Osteoblast (primary cell): ENCODE data around the gene PLAAT3. TPM values are rescaled to one million over a fixed set of nuclear protein-coding genes. Genes with fewer than 3 reads are reported as not detected.
A peak's percentile ranks its signal among the peaks of the same experiment; 100 is the strongest.

Experiments
- DNase-seq: peaks from one replicate; pipeline ENCODE4 v3.0.0; 2011; ENCODE audit warnings: low spot score, mixed read lengths; ENCODE audit not compliant: insufficient read length; ENCODE audit errors: missing footprints
- H2AFZ ChIP-seq: 2 replicates; pipeline ENCODE4 v1.6.0; 2011; ENCODE audit warnings: mild to moderate bottlenecking, low read length
- H3K27ac ChIP-seq: 2 replicates; pipeline ENCODE4 v1.5.1; 2011; ENCODE audit warnings: mild to moderate bottlenecking, low read depth, low read length, moderate library complexity
- H3K27me3 ChIP-seq: 2 replicates; pipeline ENCODE4 v1.6.0; 2012; ENCODE audit warnings: mild to moderate bottlenecking, control low read depth, inconsistent platforms, low read length, moderate library complexity; ENCODE audit not compliant: insufficient read depth
- H3K36me3 ChIP-seq: 2 replicates; pipeline ENCODE4 v1.5.1; 2011; ENCODE audit warnings: mild to moderate bottlenecking, low read length, control low read depth, moderate library complexity; ENCODE audit not compliant: insufficient read depth
- H3K4me1 ChIP-seq: 2 replicates; pipeline ENCODE4 v1.5.1; 2011; ENCODE audit warnings: mild to moderate bottlenecking, low read length, control low read depth, moderate library complexity; ENCODE audit not compliant: insufficient read depth
- H3K4me2 ChIP-seq: 2 replicates; pipeline ENCODE4 v1.6.0; 2011; ENCODE audit warnings: mild to moderate bottlenecking, low read length; ENCODE audit not compliant: insufficient read depth
- H3K4me3 ChIP-seq: fragments of 200-600 bp; sonication (generic); 3 replicates; pipeline ENCODE4 v1.5.1; 2012; ENCODE audit warnings: mild to moderate bottlenecking, low read length, inconsistent platforms; ENCODE audit not compliant: insufficient read depth
- H3K79me2 ChIP-seq: 2 replicates; pipeline ENCODE4 v1.6.0; 2012; ENCODE audit warnings: mild to moderate bottlenecking, low read length, control low read depth, inconsistent platforms; ENCODE audit not compliant: insufficient read depth
- H3K9me3 ChIP-seq: 2 replicates; pipeline ENCODE4 v1.5.1; 2011; ENCODE audit warnings: low read depth, low read length, control low read depth
- H4K20me1 ChIP-seq: 2 replicates; pipeline ENCODE4 v1.6.0; 2012; ENCODE audit warnings: mild to moderate bottlenecking, low read length, control low read depth; ENCODE audit not compliant: insufficient read depth
- CTCF ChIP-seq: IDR thresholded peaks from 2 replicates; pipeline ENCODE4 v1.5.1; 2011; ENCODE audit warnings: mild to moderate bottlenecking, low read depth, low read length, moderate library complexity; ENCODE audit errors: extremely low read depth
- total RNA-seq: library from RNA; depleted of rRNA; stranded (reverse); fragments of >200 nt; gene quantifications from 2 replicates; pipeline ENCODE4 v1.2.3, GENCODE V29; 2012

Gene PLAAT3
- total RNA-seq, 1 donor, result 34.4 TPM

- Histone ChIP-seq H3K4me3 (no peak within 1 kb of the TSS), H3K79me2 (no peaks in the 10 kb centered on the region), H2AFZ (no peak within 1 kb of the TSS), H3K36me3 (no peaks in the 10 kb centered on the region), H4K20me1 (no peaks in the 10 kb centered on the region), H3K27ac (no peak within 1 kb of the TSS), H3K4me2 (no peak within 1 kb of the TSS), H3K4me1 (peaks cover 15% of the 10 kb centered on the region), H3K9me3 (no peaks in the 10 kb centered on the region), H3K27me3 (no peaks in the 10 kb centered on the region)
- DNase-seq, result no peak
- no peak for TF ChIP-seq CTCF
These were observed 50.8 kb downstream of the PLAAT3 start, which contains the start of gene PLAAT2 for GRCh38 chr11:63563201-63564055. Gene PLAAT2 (minus strand): TSS chr11:63563379. CDS start chr11:63563324, 55 bp downstream.

- Histone ChIP-seq H4K20me1 (no peaks in the 10 kb centered on the region), H3K9me3 (no peaks in the 10 kb centered on the region), H3K27ac (no peak overlapping the region), H3K4me3 (no peak overlapping the region), H3K4me1 (peaks cover 7% of the 10 kb centered on the region), H3K4me2 (peak overlapping the region; percentile 36), H3K27me3 (no peaks in the 10 kb centered on the region), H2AFZ (peak overlapping the region; percentile 6), H3K79me2 (no peaks in the 10 kb centered on the region), H3K36me3 (no peaks in the 10 kb centered on the region)
- DNase-seq, result peak; percentile 61
- no peak for TF ChIP-seq CTCF
These were observed 53.6 kb downstream of the PLAAT3 start for GRCh38 chr11:63560506-63561180.

- Histone ChIP-seq H3K4me2 (no peak overlapping the region), H3K36me3 (no peaks in the 10 kb centered on the region), H3K27ac (no peak overlapping the region), H3K4me3 (no peak overlapping the region), H3K4me1 (peaks cover 9% of the 10 kb centered on the region), H3K79me2 (no peaks in the 10 kb centered on the region), H3K27me3 (no peaks in the 10 kb centered on the region), H3K9me3 (no peaks in the 10 kb centered on the region), H4K20me1 (no peaks in the 10 kb centered on the region), H2AFZ (no peak overlapping the region)
- no peak for TF ChIP-seq CTCF
- no peak for DNase-seq
These were observed 55.6 kb downstream of the PLAAT3 start for GRCh38 chr11:63558459-63559157.
